Uterine smooth muscle cell (primary cell): Measurements from ENCODE around the gene ADGRL2. TPM values are rescaled to one million over a fixed set of nuclear protein-coding genes. Genes with fewer than 3 reads are reported as not detected.

Source experiments
- total RNA-seq: library from RNA; depleted of rRNA; stranded (reverse); fragments of >200 nt; gene quantifications from 2 replicates; pipeline ENCODE4 v1.2.3, GENCODE V29; 2014

The ADGRL2 gene
- 9.6 and 14.6 TPM in 2 replicates for total RNA-seq

GRCh38 chr1:81800695-81801650 is at the start of gene ADGRL2:
TSS of gene ADGRL2 (plus strand) at chr1:81800934. CDS start at chr1:81836985, 36,051 bp downstream.

